Measurements from ENCODE around the gene MGST2.

The MGST2 gene

GRCh38 chr4:139619644-139620043 is 46.0 kb upstream of the MGST2 start:
- TF ChIP-seq ZNF565 (CRISPR knock-in tag; conservative IDR thresholded peaks at IDR 0.05; ENCODE audit: low read depth) (no peak), ESRRG (CRISPR knock-in tag; IDR thresholded peaks at IDR 0.05) (no peak), ZFP30 (CRISPR knock-in tag; IDR thresholded peaks at IDR 0.05) (no peak), ISL1 (CRISPR knock-in tag; IDR thresholded peaks at IDR 0.05) (no peak), CSRNP3 (CRISPR knock-in tag; IDR thresholded peaks at IDR 0.05) (no peak), ZNF8 (CRISPR knock-in tag; IDR thresholded peaks at IDR 0.05) (no peak), ZNF70 (CRISPR knock-in tag; IDR thresholded peaks at IDR 0.05) (no peak), SNAI2 (CRISPR knock-in tag; IDR thresholded peaks at IDR 0.05) (no peak)
- TF ChIP-seq, protein P1, sequence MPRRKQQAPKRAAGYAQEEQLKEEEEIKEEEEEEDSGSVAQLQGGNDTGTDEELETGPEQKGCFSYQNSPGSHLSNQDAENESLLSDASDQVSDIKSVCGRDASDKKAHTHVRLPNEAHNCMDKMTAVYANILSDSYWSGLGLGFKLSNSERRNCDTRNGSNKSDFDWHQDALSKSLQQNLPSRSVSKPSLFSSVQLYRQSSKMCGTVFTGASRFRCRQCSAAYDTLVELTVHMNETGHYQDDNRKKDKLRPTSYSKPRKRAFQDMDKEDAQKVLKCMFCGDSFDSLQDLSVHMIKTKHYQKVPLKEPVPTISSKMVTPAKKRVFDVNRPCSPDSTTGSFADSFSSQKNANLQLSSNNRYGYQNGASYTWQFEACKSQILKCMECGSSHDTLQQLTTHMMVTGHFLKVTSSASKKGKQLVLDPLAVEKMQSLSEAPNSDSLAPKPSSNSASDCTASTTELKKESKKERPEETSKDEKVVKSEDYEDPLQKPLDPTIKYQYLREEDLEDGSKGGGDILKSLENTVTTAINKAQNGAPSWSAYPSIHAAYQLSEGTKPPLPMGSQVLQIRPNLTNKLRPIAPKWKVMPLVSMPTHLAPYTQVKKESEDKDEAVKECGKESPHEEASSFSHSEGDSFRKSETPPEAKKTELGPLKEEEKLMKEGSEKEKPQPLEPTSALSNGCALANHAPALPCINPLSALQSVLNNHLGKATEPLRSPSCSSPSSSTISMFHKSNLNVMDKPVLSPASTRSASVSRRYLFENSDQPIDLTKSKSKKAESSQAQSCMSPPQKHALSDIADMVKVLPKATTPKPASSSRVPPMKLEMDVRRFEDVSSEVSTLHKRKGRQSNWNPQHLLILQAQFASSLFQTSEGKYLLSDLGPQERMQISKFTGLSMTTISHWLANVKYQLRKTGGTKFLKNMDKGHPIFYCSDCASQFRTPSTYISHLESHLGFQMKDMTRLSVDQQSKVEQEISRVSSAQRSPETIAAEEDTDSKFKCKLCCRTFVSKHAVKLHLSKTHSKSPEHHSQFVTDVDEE (CRISPR knock-in tag; IDR thresholded peaks at IDR 0.05), result no peak
- peak; percentile 92 for ATAC-seq

DNA sequence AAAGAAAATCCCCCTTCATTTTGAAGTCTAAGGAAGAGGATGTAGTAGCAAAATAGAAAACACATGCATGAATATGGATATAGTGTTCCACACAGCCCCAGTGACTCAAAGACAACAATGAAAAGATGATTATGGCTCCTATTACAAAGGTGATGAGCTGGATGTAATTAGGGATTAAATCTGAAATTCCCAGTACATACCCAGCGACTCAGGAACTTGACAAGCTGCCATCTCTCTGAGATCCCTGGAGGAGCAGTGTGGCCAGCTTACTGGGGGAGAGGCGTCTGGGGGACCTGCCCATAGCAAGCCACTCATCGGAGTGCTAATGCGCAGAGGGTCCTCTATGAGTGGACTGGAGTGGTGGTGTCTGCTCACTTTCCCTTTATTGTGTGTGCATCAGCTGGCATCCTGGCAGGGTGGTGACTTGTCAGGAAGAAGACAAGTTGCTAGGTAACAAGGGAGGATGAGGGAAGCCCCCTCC is 42.7 kb upstream of the MGST2 start:
- TF ChIP-seq ZFP30 (CRISPR knock-in tag; IDR thresholded peaks at IDR 0.05) (no peak), SNAI2 (CRISPR knock-in tag; IDR thresholded peaks at IDR 0.05) (no peak), CREB5 (CRISPR knock-in tag; IDR thresholded peaks at IDR 0.05; ENCODE audit: low read depth) (no peak), TCF4 (CRISPR knock-in tag; IDR thresholded peaks at IDR 0.05; ENCODE audit: borderline replicate concordance) (no peak), ZNF565 (CRISPR knock-in tag; conservative IDR thresholded peaks at IDR 0.05; ENCODE audit: low read depth) (no peak), BACH2 (CRISPR knock-in tag; IDR thresholded peaks at IDR 0.05; ENCODE audit: borderline replicate concordance) (no peak)
- no peak for ATAC-seq

DNA sequence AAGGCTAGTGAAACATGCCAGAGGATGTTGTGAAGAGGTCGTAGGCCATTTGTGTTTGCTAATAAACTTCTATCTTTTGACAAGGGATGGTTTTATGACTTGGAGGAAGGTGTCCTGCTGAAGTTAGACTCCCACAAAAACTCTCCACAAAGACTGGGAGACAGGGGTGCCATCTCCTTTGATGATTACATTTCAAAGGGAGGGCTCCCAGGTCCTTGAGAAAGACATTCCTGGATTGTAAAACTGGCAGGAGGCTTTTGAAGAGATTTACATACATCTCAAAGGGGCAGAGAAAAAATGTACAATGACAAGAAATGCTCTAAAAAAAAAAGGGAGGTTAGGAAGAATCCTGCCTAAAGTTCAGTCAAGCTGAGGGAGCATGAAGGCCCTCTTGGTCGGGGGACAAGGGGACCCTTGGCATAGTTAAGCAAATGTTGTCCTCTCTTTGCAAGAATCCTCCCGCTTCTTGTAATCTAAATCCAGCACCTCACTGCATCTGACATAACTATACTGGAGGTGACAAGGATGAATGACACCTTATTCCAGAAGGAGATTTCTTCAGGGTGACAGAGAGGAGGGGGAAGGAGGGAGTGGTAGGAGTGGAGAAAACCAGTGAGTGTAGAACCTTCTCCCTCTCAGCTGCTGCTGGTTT is 41.1 kb upstream of the MGST2 start:
- TF ChIP-seq, protein P1 (CRISPR knock-in tag; IDR thresholded peaks at IDR 0.05), result no peak
- TF ChIP-seq ZNF8 (CRISPR knock-in tag; IDR thresholded peaks at IDR 0.05), result no peak
- TF ChIP-seq SNAI2 (CRISPR knock-in tag; IDR thresholded peaks at IDR 0.05), result no peak
- no peak for TF ChIP-seq ZFP3 (CRISPR knock-in tag; IDR thresholded peaks at IDR 0.05)
- no peak for TF ChIP-seq TOX (CRISPR knock-in tag; IDR thresholded peaks at IDR 0.05; ENCODE audit: borderline replicate concordance)
- TF ChIP-seq TCF4 (CRISPR knock-in tag; IDR thresholded peaks at IDR 0.05; ENCODE audit: borderline replicate concordance), result no peak
- TF ChIP-seq ZNF565 (CRISPR knock-in tag; conservative IDR thresholded peaks at IDR 0.05; ENCODE audit: low read depth), result no peak
- no peak for TF ChIP-seq OSR1 (CRISPR knock-in tag; IDR thresholded peaks at IDR 0.05)
- TF ChIP-seq ISL1 (CRISPR knock-in tag; IDR thresholded peaks at IDR 0.05), result no peak
- TF ChIP-seq GLIS3 (CRISPR knock-in tag; IDR thresholded peaks at IDR 0.05), result no peak
- no peak for TF ChIP-seq BACH2 (CRISPR knock-in tag; IDR thresholded peaks at IDR 0.05; ENCODE audit: borderline replicate concordance)
- TF ChIP-seq ESRRG (CRISPR knock-in tag; IDR thresholded peaks at IDR 0.05), result no peak
- no peak for TF ChIP-seq PPARA (CRISPR knock-in tag; IDR thresholded peaks at IDR 0.05; ENCODE audit: borderline replicate concordance)
- no peak for TF ChIP-seq ZNF70 (CRISPR knock-in tag; IDR thresholded peaks at IDR 0.05)
- no peak for TF ChIP-seq ZFP30 (CRISPR knock-in tag; IDR thresholded peaks at IDR 0.05)
- TF ChIP-seq RARB (CRISPR knock-in tag; IDR thresholded peaks at IDR 0.05), result no peak
- no peak for TF ChIP-seq ARNTL (CRISPR knock-in tag; IDR thresholded peaks at IDR 0.05; ENCODE audit: borderline replicate concordance, low read depth)
- TF ChIP-seq ZC3H10 (CRISPR knock-in tag; IDR thresholded peaks at IDR 0.05), result no peak

More for the DNA sequence above, 41.1 kb upstream of the MGST2 start:
- ATAC-seq, result no peak

Data from SK-N-SH treated with all-trans-retinoic acid at 6 μM for 48 hours (cell line).